DOHH2 (cell line): ENCODE measurements around the gene UTS2B.

Experiments used
- H3F3A ChIP-seq: fragments of 200-600 bp; sonication (generic), shearing (Covaris generic); 2 replicates; pipeline ENCODE4 v1.6.0; 2016; ENCODE audit warnings: antibody characterized with exemption, mild to moderate bottlenecking; ENCODE audit not compliant: control insufficient read depth, insufficient read depth
- H3K27ac ChIP-seq: fragments of 200-600 bp; sonication (generic); 2 replicates; pipeline ENCODE4 v1.5.1; 2014; ENCODE audit warnings: low read depth, mild to moderate bottlenecking, low read length, moderate library complexity
- H3K27me3 ChIP-seq: fragments of 200-600 bp; sonication (generic); 2 replicates; pipeline ENCODE4 v1.6.1; 2014; ENCODE audit warnings: mild to moderate bottlenecking, low read length, mixed read lengths; ENCODE audit not compliant: control insufficient read depth
- H3K36me3 ChIP-seq: fragments of 200-600 bp; sonication (generic); 2 replicates; pipeline ENCODE4 v1.6.1; 2014; ENCODE audit warnings: mild to moderate bottlenecking, low read length, moderate library complexity, mixed read lengths; ENCODE audit not compliant: control insufficient read depth
- H3K4me1 ChIP-seq: fragments of 200-600 bp; sonication (generic); 2 replicates; pipeline ENCODE4 v1.6.1; 2014; ENCODE audit warnings: mild to moderate bottlenecking, low read length, mixed read lengths; ENCODE audit not compliant: control insufficient read depth
- H3K4me2 ChIP-seq: fragments of 200-600 bp; sonication (generic); 2 replicates; pipeline ENCODE4 v1.6.0; 2014; ENCODE audit warnings: mild to moderate bottlenecking, low read length, moderate library complexity
- H3K4me3 ChIP-seq: fragments of 200-600 bp; sonication (generic); 2 replicates; pipeline ENCODE4 v1.5.1; 2014; ENCODE audit warnings: mild to moderate bottlenecking, low read length, mixed read lengths
- H3K79me2 ChIP-seq: fragments of 200-600 bp; sonication (generic); 2 replicates; pipeline ENCODE4 v1.6.1; 2014; ENCODE audit warnings: mild to moderate bottlenecking, low read length, mixed read lengths; ENCODE audit not compliant: control insufficient read depth
- H3K9me2 ChIP-seq: fragments of 200-600 bp; sonication (generic); replicated peaks from 2 replicates; pipeline ENCODE4 v1.6.1; 2014; ENCODE audit warnings: mild to moderate bottlenecking, low read length, mixed read lengths; ENCODE audit not compliant: control insufficient read depth
- H3K9me3 ChIP-seq: fragments of 200-600 bp; sonication (generic); 2 replicates; pipeline ENCODE4 v1.6.1; 2014; ENCODE audit warnings: antibody characterized with exemption, low read length, mixed read lengths; ENCODE audit not compliant: control insufficient read depth, insufficient read depth
- H4K20me1 ChIP-seq: fragments of 200-600 bp; sonication (generic); 2 replicates; pipeline ENCODE4 v1.6.0; 2014; ENCODE audit warnings: low read depth, mild to moderate bottlenecking, antibody characterized with exemption, low read length, moderate library complexity; ENCODE audit not compliant: control insufficient read depth, insufficient read depth
- CTCF ChIP-seq: fragments of 200-600 bp; sonication (generic); IDR thresholded peaks from one replicate; pipeline ENCODE4 v1.5.1; 2014; ENCODE audit warnings: antibody characterized with exemption, mild to moderate bottlenecking, low read depth, low read length; ENCODE audit not compliant: poor library complexity, severe bottlenecking
- EZH2phosphoT487 ChIP-seq: fragments of 200-600 bp; sonication (generic); IDR thresholded peaks from 2 replicates; pipeline ENCODE4 v1.6.1; 2017; ENCODE audit warnings: borderline replicate concordance, mild to moderate bottlenecking, antibody characterized with exemption, low read length, moderate library complexity, mixed read lengths

The UTS2B gene

GRCh38 chr3:191263850-191264249 lies 66.5 kb downstream of the UTS2B start:
- no peak for TF ChIP-seq CTCF
- TF ChIP-seq EZH2phosphoT487, result no peak
- 0 out of 2 replicates have a peak overlapping the region, but pooled peaks have one; percentile 1 for H3K4me2 ChIP-seq

GRCh38 chr3:191263365-191263764 lies 67.0 kb downstream of the UTS2B start:
- Histone ChIP-seq H3F3A (no peaks in the 10 kb centered on the region), H3K4me1 (peaks cover 13% of the 10 kb centered on the region), H3K27me3 (no peaks in the 10 kb centered on the region), H3K79me2 (no peaks in the 10 kb centered on the region), H3K27ac (no peak overlapping the region), H3K9me3 (no peaks in the 10 kb centered on the region), H3K36me3 (no peaks in the 10 kb centered on the region), H3K9me2 (no peaks in the 10 kb centered on the region), H4K20me1 (no peaks in the 10 kb centered on the region), H3K4me2 (0 out of 2 replicates have a peak overlapping the region, but pooled peaks have one; percentile 1), H3K4me3 (no peak overlapping the region)
- TF ChIP-seq EZH2phosphoT487, result no peak
- TF ChIP-seq CTCF, result no peak

More at GRCh38 chr3:191263850-191264249, 66.5 kb downstream of the UTS2B start:
- Histone ChIP-seq H3K27me3 (no peaks in the 10 kb centered on the region), H3K4me3 (no peak overlapping the region), H3K4me1 (peaks cover 8% of the 10 kb centered on the region), H3K9me2 (no peaks in the 10 kb centered on the region), H4K20me1 (no peaks in the 10 kb centered on the region), H3K36me3 (no peaks in the 10 kb centered on the region), H3K79me2 (no peaks in the 10 kb centered on the region), H3K9me3 (no peaks in the 10 kb centered on the region), H3F3A (no peaks in the 10 kb centered on the region), H3K27ac (no peak overlapping the region)

GRCh38 chr3:191262650-191263049 lies 67.7 kb downstream of the UTS2B start:
- Histone ChIP-seq H3K4me1 (peaks cover 19% of the 10 kb centered on the region), H4K20me1 (no peaks in the 10 kb centered on the region), H3K9me2 (no peaks in the 10 kb centered on the region), H3K79me2 (no peaks in the 10 kb centered on the region), H3K9me3 (no peaks in the 10 kb centered on the region), H3K27ac (no peak overlapping the region), H3K36me3 (no peaks in the 10 kb centered on the region), H3F3A (no peaks in the 10 kb centered on the region), H3K4me2 (no peak overlapping the region), H3K27me3 (no peaks in the 10 kb centered on the region), H3K4me3 (no peak overlapping the region)
- TF ChIP-seq EZH2phosphoT487 (no peak), CTCF (no peak)

- no peaks in the 10 kb centered on the region for H3K27me3 ChIP-seq
- H3K4me1 ChIP-seq, result peaks cover 30% of the 10 kb centered on the region
- no peaks in the 10 kb centered on the region for H3K79me2 ChIP-seq
- H3F3A ChIP-seq, result no peaks in the 10 kb centered on the region
- no peaks in the 10 kb centered on the region for H3K36me3 ChIP-seq
- H3K9me3 ChIP-seq, result no peaks in the 10 kb centered on the region
- no peak overlapping the region for H3K4me2 ChIP-seq
- H3K4me3 ChIP-seq, result no peak overlapping the region
- H4K20me1 ChIP-seq, result no peaks in the 10 kb centered on the region
- no peak overlapping the region for H3K27ac ChIP-seq
- H3K9me2 ChIP-seq, result no peaks in the 10 kb centered on the region
- TF ChIP-seq EZH2phosphoT487 (no peak), CTCF (no peak)
Measured at GRCh38 chr3:191261304-191261638, 69.1 kb downstream of the UTS2B start.
